Astrocyte (in vitro differentiated cells and primary cell): Measurements from ENCODE around the gene SYNGR1.

Experiments
- CTCF ChIP-seq: IDR thresholded peaks from 2 replicates; pipeline ENCODE4 v1.5.1; 2011; ENCODE audit warnings: low read depth, mild to moderate bottlenecking, inconsistent platforms, low read length, moderate library complexity; ENCODE audit not compliant: insufficient read depth
- EZH2 ChIP-seq: IDR thresholded peaks from 2 replicates; pipeline ENCODE4 v1.6.1; 2012; ENCODE audit warnings: mild to moderate bottlenecking, low read length, inconsistent platforms; ENCODE audit not compliant: insufficient read depth

GRCh38 chr22:39363751-39364515, 14.1 kb downstream of the SYNGR1 start:
- TF ChIP-seq CTCF: no peak
- TF ChIP-seq EZH2: no peak
